Stimulated activated CD8-positive, alpha-beta memory T cell treated with anti-CD3 and anti-CD28 coated beads, Interleukin-7, amount 100 ng/mL, for 48 hours (primary cell): ENCODE data around the gene ARHGAP6.

Experiments
- DNase-seq, 2 donors: peaks; one replicate each; pipeline ENCODE4 v3.0.0-alpha.2; 2020; ENCODE audit warnings: low read depth in 1 of 2; ENCODE audit errors: extremely low read depth in 1 of 2

The ARHGAP6 gene

DNA sequence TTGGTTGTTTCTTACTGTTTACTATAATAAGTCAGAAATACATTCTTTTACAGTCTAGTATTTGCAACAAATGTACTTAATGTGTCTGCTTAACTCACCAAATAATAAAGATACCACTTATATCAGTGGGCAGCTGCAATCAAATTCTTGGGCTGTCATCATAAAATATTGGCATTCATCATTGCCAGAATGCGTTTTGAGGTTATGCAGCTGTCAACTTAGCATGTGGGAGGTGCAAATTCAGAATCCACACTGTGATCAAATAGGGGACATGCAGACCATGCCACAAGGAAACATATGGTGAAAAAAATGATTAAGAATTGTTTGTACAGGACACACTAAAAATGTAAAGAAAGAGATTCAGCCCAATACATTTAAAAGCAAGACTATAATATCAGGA, 468.0 kb downstream of the ARHGAP6 start:
- no peak for DNase-seq

DNA sequence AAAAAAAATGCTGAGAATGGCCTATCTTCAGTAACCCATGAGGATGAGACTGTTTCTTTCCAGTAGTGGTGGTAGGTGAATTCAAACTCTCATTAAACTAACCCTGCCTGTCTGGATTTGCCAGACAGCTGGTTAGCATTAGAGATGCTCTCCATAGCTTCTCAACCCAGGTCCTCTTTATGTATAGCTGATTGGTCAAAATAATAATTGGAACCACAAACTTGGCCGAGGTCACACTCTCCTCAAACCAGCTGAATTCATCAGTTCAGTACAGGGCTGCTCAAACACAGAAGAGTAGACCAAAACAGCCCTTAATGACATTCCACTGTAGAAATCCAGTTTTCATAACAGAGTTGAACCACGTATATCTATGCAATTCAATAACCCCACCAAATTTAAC, 469.2 kb downstream of the ARHGAP6 start:
- DNase-seq: no peak

DNA sequence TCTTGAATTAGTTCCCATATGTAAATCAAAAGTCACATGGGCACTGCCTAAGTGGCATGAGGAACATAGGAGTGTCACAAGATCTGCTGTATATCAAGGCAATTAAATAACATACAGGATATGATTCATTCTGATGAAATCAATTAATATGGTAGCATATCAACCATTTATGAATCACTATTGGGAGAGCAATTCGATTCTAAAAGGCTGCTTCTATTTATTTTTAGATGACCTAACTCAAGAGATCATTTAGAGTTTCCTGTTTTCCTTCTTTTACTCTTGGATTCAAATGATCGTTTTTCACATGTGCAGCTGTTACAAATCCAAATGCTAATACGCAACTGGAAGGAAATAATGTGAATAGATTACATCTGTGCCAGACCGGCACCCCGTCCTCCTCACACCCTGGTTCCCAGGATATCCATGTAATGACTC, 472.7 kb downstream of the ARHGAP6 start:
- DNase-seq: no peak

DNA sequence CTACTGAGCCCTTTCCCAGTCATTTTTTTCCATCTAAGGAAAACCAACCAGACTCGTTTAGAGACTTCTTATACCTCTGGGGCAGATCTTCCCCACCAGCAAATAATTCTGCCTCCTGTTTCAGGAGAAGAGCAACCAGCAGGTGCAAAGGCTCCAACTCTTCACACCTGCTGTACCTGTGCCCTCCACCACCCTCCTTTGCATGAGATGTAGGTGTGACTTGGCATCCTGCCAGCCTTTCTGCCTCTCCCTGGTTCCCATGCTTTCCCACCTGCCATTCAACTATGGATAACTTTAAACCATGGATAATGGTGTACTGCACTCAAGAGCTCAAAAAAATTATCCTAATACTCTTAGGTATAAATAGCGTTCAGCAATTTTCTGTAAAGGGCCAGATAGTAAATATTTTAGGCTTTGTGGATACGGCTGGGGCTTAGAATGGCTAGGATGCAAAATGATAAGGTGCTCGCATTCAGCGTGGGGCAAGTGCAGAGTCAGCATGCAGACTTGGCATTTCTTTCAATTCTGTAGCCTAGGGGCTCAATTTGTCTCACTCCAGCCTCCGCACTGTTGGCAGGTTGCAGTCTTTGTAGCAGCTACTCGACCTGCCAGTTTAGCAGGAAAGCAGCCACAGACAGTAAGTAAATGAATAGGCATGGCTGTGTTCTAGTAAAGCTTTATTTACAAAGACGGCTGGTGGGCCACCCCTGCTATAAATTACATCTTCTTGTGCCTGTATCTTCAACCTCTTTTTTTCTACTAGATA, 474.8 kb downstream of the ARHGAP6 start:
- no peak for DNase-seq

DNA sequence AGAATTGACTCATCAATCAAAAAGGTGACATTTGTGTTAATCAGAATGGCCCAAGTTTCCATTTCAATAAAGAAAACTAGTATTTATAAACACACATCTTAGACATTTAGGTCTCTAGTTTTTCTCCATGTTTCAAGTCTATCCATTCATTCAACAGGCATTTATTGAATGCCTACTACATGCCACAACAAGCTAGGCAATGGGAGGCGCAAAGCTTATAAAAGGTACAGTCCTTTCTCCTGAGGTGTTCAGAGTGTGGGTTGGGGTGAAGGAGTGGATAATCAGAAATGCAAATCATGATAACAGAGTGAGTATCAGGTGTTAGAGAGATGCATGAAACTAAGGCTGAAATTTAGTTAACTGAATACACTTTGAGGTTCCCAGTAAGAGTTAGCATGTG, 476.6 kb downstream of the ARHGAP6 start:
- no peak for DNase-seq

DNA sequence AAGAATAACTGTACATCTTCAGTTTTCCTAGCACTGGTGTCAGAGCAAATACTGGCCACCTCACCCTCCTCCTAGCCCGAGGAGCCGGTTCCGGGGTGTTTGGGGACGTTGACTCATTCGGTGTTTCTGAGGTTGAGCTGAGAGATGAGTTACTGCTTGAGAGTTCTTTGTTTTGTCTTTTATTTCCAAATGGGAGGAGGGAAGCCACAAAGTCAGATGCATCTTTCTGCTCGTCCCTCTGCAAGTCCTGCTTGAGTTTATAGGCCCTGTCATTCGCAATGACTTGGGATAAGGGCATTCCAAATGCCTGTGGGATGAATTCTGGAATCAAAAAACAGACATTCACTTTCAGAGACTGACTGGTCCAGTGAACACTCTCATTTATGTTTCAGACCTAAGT, 477.1 kb downstream of the ARHGAP6 start:
- DNase-seq: peak in 1 of 2 donors; percentile 1

DNA sequence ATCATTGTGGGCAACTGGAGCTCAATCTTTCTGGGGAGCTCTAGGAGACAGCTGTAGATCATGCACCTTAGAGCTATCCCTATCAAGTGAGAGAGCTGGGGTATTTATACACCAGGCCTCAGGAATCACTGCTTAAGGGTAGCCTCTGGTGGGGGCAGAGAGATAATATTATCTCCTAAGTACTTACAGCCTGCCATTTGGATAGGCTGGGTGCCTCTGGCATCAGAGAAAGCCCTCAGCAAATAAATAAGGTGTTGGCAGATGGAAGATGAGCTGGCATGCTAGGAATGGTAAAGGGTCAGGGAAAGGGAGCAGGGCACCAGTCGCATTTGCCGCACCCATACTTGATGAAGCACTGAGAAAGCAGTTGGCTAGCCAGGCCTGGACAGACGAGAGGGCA, 478.7 kb downstream of the ARHGAP6 start:
- no peak for DNase-seq

DNA sequence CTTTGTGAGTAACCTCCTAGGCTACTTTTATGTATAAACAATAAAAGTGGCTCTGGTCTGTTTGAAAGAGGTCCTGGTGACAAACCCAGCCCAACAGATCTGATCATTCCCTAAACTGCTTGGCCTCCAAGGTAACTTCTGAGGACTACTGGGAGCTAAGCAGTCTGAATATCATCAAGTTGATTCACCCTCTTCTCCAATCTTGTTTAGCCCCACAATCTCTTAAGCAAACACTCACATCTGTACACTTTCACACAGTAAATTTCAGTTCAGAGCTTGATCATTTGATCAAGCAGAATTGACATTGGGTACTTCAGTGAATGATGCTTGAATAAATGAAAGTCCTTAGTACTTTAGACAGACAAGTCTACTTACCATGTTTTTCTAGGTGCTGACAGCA, 479.9 kb downstream of the ARHGAP6 start:
- DNase-seq: no peak

DNA sequence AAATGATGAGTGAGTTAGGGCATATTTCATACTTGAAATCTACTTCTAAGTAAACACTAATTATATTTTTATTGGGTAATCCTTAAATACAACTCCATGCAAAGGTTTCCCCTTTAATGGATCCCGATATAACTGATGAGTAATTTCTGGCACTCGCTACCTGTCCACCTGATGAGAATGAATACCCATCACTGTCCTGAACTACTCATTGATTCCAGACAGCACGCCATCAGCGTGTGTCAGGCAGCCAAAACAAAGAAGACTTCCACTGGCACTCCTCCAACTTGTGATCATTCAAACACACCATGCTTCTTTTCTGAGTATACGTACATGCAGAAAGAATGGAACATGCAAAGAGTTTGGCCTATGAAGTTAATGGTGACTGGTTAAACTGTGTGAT, 485.1 kb downstream of the ARHGAP6 start:
- DNase-seq: no peak

DNA sequence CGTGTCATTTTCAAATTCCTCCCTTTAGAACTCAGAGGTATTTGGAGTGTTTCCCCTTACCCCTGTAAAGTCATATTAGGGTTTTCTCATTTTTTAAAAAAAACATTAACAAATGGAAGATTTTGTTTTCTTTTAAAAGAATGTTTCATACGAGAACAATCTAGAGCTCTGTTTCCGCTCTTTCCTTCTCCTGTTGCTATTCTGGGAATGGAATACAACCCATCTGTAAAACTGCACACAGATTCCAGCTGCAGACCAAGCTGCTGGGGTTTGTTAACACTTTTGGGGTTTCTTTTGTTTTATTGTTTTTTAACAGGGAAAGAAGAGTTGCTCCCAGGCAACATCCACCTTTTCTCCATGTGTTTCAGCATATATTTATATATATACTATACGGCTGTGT, 493.3 kb downstream of the ARHGAP6 start:
- DNase-seq: no peak

DNA sequence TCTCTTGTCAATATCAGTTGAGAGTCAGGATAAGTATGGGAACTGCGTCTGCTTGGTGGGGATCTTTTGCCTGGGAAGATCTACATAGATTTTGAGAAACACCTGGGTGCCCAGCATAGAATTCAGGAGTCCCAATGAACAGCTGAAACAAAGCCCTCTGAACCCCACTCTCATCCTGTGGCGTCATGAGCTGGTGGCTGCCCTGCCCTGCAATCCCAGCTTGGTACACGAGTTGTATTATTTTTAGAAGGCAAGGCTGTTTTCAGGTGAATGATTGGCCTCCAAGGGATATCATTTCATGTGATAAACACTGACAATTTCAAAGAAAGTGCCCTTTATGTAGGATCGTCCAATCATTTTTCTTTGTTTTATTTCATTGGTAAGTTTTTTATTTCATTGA, 493.8 kb downstream of the ARHGAP6 start:
- no peak for DNase-seq

DNA sequence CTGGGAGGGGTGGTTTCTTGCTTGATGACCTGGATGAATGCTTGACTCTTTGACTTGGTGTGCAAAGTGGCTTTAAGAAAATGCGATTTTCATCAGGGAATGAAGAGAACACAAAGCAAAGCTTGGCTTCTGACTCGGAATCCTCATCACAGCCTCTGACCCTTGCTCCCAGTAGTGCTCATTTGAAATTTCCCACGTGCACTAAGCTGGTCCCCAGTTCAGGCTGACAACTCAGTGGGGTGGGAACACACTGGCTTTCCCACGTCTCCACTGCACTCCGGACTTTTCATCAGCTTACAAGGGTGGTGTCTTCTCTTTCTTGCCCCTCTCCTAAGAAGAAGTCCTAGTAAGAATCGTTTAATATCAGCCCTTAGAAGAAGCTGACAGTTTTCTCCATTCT, 501.3 kb downstream of the ARHGAP6 start:
- no peak for DNase-seq

DNA sequence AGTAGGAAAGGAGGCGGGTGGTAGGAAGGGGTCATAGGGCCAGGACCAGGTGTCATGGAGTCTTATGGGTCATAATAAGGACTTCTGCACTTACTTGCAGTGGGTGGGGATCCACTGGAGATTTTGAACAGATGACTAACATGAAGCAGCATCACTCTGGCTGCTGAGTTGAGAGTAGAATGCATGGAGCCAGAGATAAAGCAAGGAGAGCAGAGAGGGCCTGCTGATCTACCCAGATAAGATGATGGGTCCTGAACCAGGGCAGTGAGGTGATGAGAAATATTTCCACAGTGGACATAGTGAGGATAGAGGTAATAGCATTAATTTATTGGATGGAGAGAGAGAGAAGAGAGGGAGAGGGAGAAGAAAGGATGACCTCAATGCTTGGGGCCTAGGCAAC, 506.6 kb downstream of the ARHGAP6 start:
- no peak for DNase-seq

DNA sequence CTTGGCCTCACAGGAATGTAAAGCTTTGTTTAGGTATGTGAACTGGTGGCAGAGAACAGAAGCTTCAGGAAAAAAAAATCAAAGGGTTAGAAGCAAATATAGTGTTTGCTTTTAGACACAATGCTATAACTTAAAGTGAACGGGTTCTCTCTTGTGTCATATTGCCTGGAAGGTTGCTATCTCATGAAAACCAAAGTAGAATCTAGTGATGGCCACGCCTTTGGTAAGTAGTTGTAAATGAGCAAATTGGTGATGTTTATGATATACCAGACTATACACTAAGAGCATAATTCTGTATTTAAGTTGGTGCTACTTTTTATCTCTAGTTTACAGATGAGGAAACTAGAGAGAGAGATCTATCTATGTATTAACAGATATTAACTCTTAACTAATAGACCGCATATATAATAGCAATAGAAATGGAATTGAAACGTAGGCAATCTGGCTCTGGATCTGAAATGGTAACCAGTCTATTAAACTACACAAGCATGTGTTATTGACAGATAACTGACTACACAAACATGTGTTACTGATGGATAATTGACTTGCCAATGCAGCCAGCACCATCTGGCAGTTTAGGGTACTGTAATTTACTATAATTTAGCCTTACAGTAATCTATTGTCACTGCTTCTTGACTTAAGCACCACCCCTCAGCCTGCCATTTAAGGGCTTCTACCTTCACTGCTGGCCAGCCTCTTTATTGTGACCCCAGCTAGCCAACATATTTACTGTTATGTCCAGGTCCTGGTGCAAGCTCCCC, 513.7 kb downstream of the ARHGAP6 start:
- DNase-seq: no peak

DNA sequence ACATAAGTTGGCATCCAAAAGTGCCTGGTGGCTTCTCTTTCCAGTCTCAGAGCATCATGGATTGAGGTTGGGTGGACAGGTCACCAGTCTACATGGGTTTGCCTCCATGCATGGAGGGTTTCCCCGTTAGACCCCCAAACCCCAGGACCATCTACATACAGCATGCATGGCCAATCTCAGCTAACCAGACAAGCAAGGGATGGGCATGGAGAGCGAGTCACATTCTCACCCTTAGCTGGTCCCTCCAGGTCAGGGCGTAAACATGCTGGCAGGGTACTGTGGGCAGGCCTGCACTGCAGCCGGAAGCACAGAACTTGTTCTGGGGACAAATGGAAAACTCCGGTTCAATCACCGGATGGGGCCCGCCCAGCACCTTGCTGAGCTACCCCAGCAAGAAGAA, 517.3 kb downstream of the ARHGAP6 start:
- no peak for DNase-seq

DNA sequence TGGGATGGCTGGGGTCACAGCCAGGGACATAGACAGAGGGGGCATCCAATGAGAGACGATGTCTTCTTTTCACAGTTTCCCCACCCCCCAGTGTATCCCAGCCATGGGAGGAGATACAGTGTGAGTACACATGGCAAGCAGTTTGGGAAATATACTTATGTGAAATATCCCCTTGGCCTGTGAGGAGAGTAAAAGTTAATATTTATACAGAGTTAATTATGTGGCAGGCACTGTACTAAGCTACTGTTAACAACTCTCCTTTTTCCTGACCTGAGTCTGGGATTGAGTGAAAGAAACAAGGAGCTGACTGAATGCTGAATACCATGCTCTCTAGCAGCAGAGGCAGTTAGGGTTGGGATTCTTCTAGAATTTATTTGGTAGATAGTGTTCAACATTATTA, 519.3 kb downstream of the ARHGAP6 start:
- DNase-seq: no peak

DNA sequence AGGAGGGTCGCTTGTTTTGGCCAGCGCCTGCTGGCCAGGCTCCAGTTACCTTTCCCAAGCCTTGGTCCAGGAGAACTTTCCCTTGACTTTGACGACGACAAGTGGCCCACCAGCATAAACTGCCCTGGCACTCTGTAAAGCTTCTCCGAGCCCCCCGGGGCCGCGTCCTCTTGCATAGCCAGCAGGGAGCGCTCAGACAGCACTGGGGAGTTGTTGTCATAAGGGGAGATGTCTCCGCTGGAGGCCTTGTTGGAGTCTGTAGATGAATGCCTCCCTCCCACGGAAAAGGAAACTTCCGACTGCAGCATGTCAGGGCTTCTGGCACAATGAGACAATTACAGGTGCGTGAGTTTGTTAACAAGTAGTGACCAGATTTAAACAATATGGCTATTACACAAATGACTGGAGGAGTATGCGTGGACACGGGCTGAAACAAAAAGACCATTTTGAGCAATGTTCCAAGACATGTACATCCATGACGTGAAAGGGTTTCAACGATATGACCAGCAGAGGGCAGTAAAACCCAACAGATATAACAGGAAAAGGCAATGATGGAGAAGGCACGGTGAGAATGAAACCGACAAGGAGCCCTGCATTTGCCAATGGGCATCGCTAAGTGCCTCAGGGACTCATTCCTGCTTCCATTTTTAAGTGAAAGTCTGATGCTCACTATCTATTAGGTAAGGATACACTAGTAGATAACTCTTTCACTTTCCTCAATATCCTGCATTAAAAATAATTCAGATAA, 521.6 kb downstream of the ARHGAP6 start:
- DNase-seq: peak in 1 of 2 donors; percentile 20

DNA sequence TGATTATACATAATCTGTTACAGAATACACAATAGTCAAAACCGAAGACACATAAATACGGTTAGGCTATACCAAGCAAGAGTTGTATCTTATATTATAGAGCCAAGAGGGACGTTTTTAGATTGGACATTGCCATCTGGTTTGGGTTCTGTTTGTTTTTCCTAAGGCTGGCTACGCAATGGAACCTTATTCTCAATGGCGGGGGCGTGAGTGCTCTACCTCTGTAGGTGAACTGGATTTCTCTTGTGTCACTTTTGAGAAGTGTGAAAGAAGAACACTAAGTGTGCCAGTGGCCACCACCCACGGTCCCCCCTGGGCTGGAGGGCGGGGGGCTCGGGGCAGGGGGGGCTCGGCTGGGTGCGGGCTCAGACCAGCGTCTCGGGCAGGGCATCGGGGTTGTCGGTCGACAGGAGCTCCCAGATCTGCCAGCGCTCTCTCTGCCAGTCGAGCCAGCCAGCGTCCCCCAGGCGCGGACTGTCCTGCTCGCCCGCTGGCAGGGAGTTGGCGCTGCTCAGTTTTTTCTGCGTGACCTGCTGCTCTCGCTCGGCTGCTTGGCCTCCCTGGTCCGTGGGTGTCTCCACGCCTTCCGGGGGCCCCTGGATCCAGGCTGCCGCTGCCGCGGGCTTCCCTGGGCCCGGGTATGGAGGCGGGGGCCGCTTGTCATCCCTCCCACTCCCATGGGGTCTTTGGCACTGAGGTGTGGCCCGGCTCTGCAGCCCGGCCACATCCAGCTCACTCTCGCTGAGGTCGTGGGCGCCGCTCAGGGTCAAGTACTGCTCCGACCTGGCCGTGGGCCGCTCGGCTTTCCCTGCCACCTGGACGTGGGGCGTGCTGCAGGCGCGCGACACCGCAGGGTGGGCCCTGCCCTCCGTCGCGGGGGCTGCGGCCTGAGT, 527.0 kb downstream of the ARHGAP6 start:
- DNase-seq: no peak

DNA sequence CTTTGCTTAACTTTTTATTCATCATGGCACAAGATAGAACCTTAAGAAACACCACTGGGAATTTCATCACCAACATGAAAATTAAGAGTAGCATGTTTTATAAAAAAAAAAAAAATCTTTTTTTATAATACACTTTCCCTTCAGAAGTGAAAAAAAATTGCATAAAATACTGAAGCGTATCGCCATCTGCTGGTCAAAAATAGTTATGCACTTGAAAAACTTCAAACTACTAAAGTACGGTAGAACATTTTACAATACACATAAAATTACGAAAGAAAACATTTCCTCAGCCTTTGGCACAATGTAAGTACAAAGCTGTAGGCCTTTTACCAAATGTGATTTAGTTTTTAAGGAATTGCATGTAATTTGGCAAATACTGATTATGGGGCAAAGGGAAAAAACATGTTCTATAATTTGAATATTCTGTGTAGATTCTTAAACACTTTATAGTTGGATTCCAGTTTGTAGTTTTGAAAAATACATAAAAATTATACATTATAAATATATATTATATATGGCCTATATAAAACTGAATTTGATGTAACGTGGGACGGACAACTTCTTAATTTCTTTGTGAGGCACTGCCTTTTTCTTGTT, 528.1 kb downstream of the ARHGAP6 start:
- no peak for DNase-seq

DNA sequence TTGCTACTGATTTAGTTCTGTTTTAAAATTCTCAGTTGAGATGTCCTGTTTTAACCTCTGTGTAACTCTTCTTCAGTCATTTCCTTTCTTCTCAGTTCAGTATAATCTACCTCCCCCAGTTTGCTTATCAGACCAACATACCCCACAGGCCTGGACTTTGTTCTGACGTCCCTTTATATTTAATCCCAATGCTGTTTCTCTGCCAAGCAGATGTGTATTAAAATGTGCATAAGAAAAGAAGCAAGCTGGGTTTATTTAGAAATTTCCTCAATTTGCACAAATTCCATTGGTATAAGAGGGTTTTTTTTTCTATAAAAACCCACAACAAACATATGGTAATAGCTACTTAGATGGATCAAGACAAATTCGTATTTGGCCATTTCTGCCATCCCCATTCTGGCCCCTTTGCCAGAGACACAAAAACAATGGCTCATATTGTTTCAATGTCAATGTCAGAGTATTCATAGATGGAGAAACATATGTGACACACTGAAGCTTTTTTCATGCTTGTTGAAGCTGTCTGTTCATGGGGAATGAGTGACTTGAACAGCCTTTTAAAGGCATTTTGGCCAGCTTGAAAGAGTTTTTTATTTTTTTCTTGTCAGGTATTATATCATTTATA, 530.0 kb downstream of the ARHGAP6 start:
- no peak for DNase-seq
